GM18502 (cell line): Measurements from ENCODE around the gene PLXND1.

Source experiments
- ATAC-seq: cut with Tn5 transposase; IDR thresholded peaks from one replicate; pipeline ENCODE4 v1.9.1; 2021; ENCODE audit warnings: mild to moderate bottlenecking; ENCODE audit not compliant: unreplicated experiment, poor library complexity

The PLXND1 gene

GRCh38 chr3:129571605-129572547, 34.6 kb downstream of the PLXND1 start:
- no peak for ATAC-seq

GRCh38 chr3:129569856-129570255, 36.6 kb downstream of the PLXND1 start:
- ATAC-seq, result no peak

GRCh38 chr3:129567939-129568338, 38.5 kb downstream of the PLXND1 start:
- no peak for ATAC-seq

GRCh38 chr3:129567176-129567705, 39.2 kb downstream of the PLXND1 start:
- no peak for ATAC-seq

- ATAC-seq, result no peak
These were observed 40.6 kb downstream of the PLXND1 start for GRCh38 chr3:129565902-129566301.

GRCh38 chr3:129564981-129565644, 41.4 kb downstream of the PLXND1 start:
- no peak for ATAC-seq

GRCh38 chr3:129563850-129564535, 42.5 kb downstream of the PLXND1 start:
- no peak for ATAC-seq

- ATAC-seq, result no peak
These were observed 43.1 kb downstream of the PLXND1 start for GRCh38 chr3:129563332-129563731.

- ATAC-seq, result no peak
These were observed 43.7 kb downstream of the PLXND1 start for GRCh38 chr3:129562803-129563202.

GRCh38 chr3:129561619-129562248, 44.7 kb downstream of the PLXND1 start:
- ATAC-seq, result no peak

- no peak for ATAC-seq
These were observed 45.4 kb downstream of the PLXND1 start for GRCh38 chr3:129560911-129561594.

GRCh38 chr3:129560269-129560787, 46.1 kb downstream of the PLXND1 start:
- no peak for ATAC-seq

GRCh38 chr3:129559565-129560079, 46.9 kb downstream of the PLXND1 start:
- ATAC-seq, result no peak

- no peak for ATAC-seq
These were observed 47.5 kb downstream of the PLXND1 start for GRCh38 chr3:129558772-129559564.

- ATAC-seq, result no peak
These were observed 48.2 kb downstream of the PLXND1 start for GRCh38 chr3:129558081-129558771.

GRCh38 chr3:129557548-129557894, 49.0 kb downstream of the PLXND1 start:
- ATAC-seq, result no peak

- ATAC-seq, result no peak
These were observed 49.5 kb downstream of the PLXND1 start for GRCh38 chr3:129556890-129557547.

- ATAC-seq, result no peak
These were observed 50.1 kb downstream of the PLXND1 start for GRCh38 chr3:129556358-129556695.
